Measurements from ENCODE around the gene SYT8. TPM values are rescaled to one million over a fixed set of nuclear protein-coding genes. Genes with fewer than 3 reads are reported as not detected.

The SYT8 gene
- total RNA-seq, 2 experiments from 2014 or later: not detected

- H3K4me1 ChIP-seq (ENCODE audit: insufficient read depth, low read length, poor library complexity, severe bottlenecking): no peaks in the 10 kb centered on the region
- H3K4me2 ChIP-seq (ENCODE audit: low read length): no peak overlapping the region
- DNase-seq (ENCODE audit: low spot score): no peak
- CTCF ChIA-PET (ENCODE audit: unreplicated experiment): no interaction called here
- no peaks in the 10 kb centered on the region for H3K79me2 ChIP-seq (ENCODE audit: insufficient read depth, low read depth, low read length)
- no peaks in the 10 kb centered on the region for H3K9me2 ChIP-seq (ENCODE audit: insufficient read depth, low read length)
- no peak overlapping the region for H2AFZ ChIP-seq (ENCODE audit: low read length)
- intact Hi-C loops (cut with micrococcal nuclease; ENCODE audit: unreplicated experiment): no loop called here
- no peak overlapping the region for H3K4me3 ChIP-seq (ENCODE audit: low read depth, low read length, poor library complexity, severe bottlenecking)
- H4K20me1 ChIP-seq (ENCODE audit: insufficient read depth, low read length): no peaks in the 10 kb centered on the region; the same call in 1 of the 2 replicates
- BruUV-seq (replicated peaks): no TSS peak
- no peak overlapping the region for H3K27ac ChIP-seq (ENCODE audit: low read depth, low read length, poor library complexity, severe bottlenecking)
- 0 out of 2 replicates have a peak, but pooled peaks cover under 1% of the 10 kb centered on the region for H3K36me3 ChIP-seq (ENCODE audit: insufficient read depth, low read length)
- POLR2A ChIA-PET: no interaction called here
- TF ChIP-seq EZH2phosphoT487 (IDR thresholded peaks at IDR 0.05; ENCODE audit: borderline replicate concordance, low read depth, low read length): no peak
- no peak for TF ChIP-seq CTCF (conservative IDR thresholded peaks at IDR 0.05; ENCODE audit: low read length)
- no peaks in the 10 kb centered on the region for H3K9me3 ChIP-seq (ENCODE audit: low read length)
These were observed 36.1 kb downstream of the SYT8 start for GRCh38 chr11:1870721-1871466.

- no peaks in the 10 kb centered on the region for H3K9me2 ChIP-seq (ENCODE audit: insufficient read depth, low read length)
- no peaks in the 10 kb centered on the region for H3K4me1 ChIP-seq (ENCODE audit: insufficient read depth, low read length, poor library complexity, severe bottlenecking)
- no peaks in the 10 kb centered on the region for H3K9me3 ChIP-seq (ENCODE audit: low read length)
- H3K79me2 ChIP-seq (ENCODE audit: insufficient read depth, low read depth, low read length): no peaks in the 10 kb centered on the region
- ChIA-PET CTCF (ENCODE audit: unreplicated experiment) (no interaction called here), POLR2A (no interaction called here)
- no peaks in the 10 kb centered on the region; the same call in 1 of the 2 replicates for H4K20me1 ChIP-seq (ENCODE audit: insufficient read depth, low read length)
- TF ChIP-seq CTCF (conservative IDR thresholded peaks at IDR 0.05; ENCODE audit: low read length) (no peak), EZH2phosphoT487 (IDR thresholded peaks at IDR 0.05; ENCODE audit: borderline replicate concordance, low read depth, low read length) (no peak)
- no TSS peak for BruUV-seq (replicated peaks)
- no peak overlapping the region for H2AFZ ChIP-seq (ENCODE audit: low read length)
- no peak overlapping the region for H3K4me2 ChIP-seq (ENCODE audit: low read length)
- H3K36me3 ChIP-seq (ENCODE audit: insufficient read depth, low read length): no peaks in the 10 kb centered on the region
- H3K27ac ChIP-seq (ENCODE audit: low read depth, low read length, poor library complexity, severe bottlenecking): no peak overlapping the region
- no peak overlapping the region for H3K4me3 ChIP-seq (ENCODE audit: low read depth, low read length, poor library complexity, severe bottlenecking)
- DNase-seq (ENCODE audit: low spot score): no peak
- intact Hi-C loops (cut with micrococcal nuclease; ENCODE audit: unreplicated experiment): no loop called here
These were observed 36.7 kb downstream of the SYT8 start for GRCh38 chr11:1871531-1871930.

- ChIA-PET POLR2A (no interaction called here), CTCF (ENCODE audit: unreplicated experiment) (no interaction called here)
- Histone ChIP-seq H3K9me3 (ENCODE audit: low read length) (no peaks in the 10 kb centered on the region), H3K36me3 (ENCODE audit: insufficient read depth, low read length) (no peaks in the 10 kb centered on the region), H3K4me2 (ENCODE audit: low read length) (no peak overlapping the region), H3K4me1 (ENCODE audit: insufficient read depth, low read length, poor library complexity, severe bottlenecking) (no peaks in the 10 kb centered on the region), H3K4me3 (ENCODE audit: low read depth, low read length, poor library complexity, severe bottlenecking) (no peak overlapping the region), H3K27ac (ENCODE audit: low read depth, low read length, poor library complexity, severe bottlenecking) (no peak overlapping the region), H2AFZ (ENCODE audit: low read length) (no peak overlapping the region), H4K20me1 (ENCODE audit: insufficient read depth, low read length) (no peaks in the 10 kb centered on the region; the same call in 1 of the 2 replicates), H3K9me2 (ENCODE audit: insufficient read depth, low read length) (no peaks in the 10 kb centered on the region), H3K79me2 (ENCODE audit: insufficient read depth, low read depth, low read length) (no peaks in the 10 kb centered on the region)
- no TSS peak for BruUV-seq (replicated peaks)
- no peak for DNase-seq (ENCODE audit: low spot score)
- no peak for TF ChIP-seq CTCF (conservative IDR thresholded peaks at IDR 0.05; ENCODE audit: low read length)
- no peak for TF ChIP-seq EZH2phosphoT487 (IDR thresholded peaks at IDR 0.05; ENCODE audit: borderline replicate concordance, low read depth, low read length)
- intact Hi-C loops (cut with micrococcal nuclease; ENCODE audit: unreplicated experiment): no loop called here
These were observed 37.6 kb downstream of the SYT8 start for GRCh38 chr11:1872267-1872985.
